HS-5 (cell line): Measurements from ENCODE around the gene AKR1B15.
"Not testable (repeated sequence)": the region's sequence is repeated elsewhere in the genome, so short reads cannot be mapped to it uniquely, and the experiment has no call there.

Experiments used
- DNase-seq: peaks from one replicate; pipeline ENCODE4 v3.0.0-alpha.2; 2012; ENCODE audit warnings: low read depth

The AKR1B15 gene

GRCh38 chr7:134532954-134533218 is 16.0 kb upstream of the AKR1B15 start:
- DNase-seq, result no peak

GRCh38 chr7:134533288-134533771 is 15.6 kb upstream of the AKR1B15 start:
- DNase-seq, result no peak

- DNase-seq, result no peak
Measured at GRCh38 chr7:134534633-134535032, 14.3 kb upstream of the AKR1B15 start.

- DNase-seq, result no peak
Measured at GRCh38 chr7:134535272-134535918, 13.5 kb upstream of the AKR1B15 start.

- DNase-seq, result no peak
Measured at GRCh38 chr7:134535919-134536299, 13.0 kb upstream of the AKR1B15 start.

- not testable (repeated sequence) for DNase-seq
Measured at GRCh38 chr7:134536558-134536957, 12.4 kb upstream of the AKR1B15 start.

- DNase-seq, result not testable (repeated sequence)
Measured at GRCh38 chr7:134537273-134537781, 11.6 kb upstream of the AKR1B15 start.

GRCh38 chr7:134539380-134540004 is 9.4 kb upstream of the AKR1B15 start:
- DNase-seq, result no peak

- DNase-seq, result not testable (repeated sequence)
Measured at GRCh38 chr7:134541501-134542194, 7.3 kb upstream of the AKR1B15 start.

GRCh38 chr7:134542195-134542771 is 6.6 kb upstream of the AKR1B15 start:
- DNase-seq, result no peak

GRCh38 chr7:134545380-134545779 is 3.5 kb upstream of the AKR1B15 start:
- DNase-seq, result no peak

GRCh38 chr7:134545918-134546317 is 3.0 kb upstream of the AKR1B15 start:
- no peak for DNase-seq

- no peak for DNase-seq
Measured at GRCh38 chr7:134546955-134547354, 2.0 kb upstream of the AKR1B15 start.

GRCh38 chr7:134547397-134548054 is 1.4 kb upstream of the AKR1B15 start:
- no peak for DNase-seq

- DNase-seq, result no peak
Measured at GRCh38 chr7:134549366-134549765, 456 bp downstream of the AKR1B15 start.

- no peak for DNase-seq
Measured at GRCh38 chr7:134552105-134552504, 3.2 kb downstream of the AKR1B15 start.

- no peak for DNase-seq
Measured at GRCh38 chr7:134553976-134554375, 5.1 kb downstream of the AKR1B15 start.

GRCh38 chr7:134554417-134554966 is 5.6 kb downstream of the AKR1B15 start:
- DNase-seq, result no peak

- DNase-seq, result no peak
Measured at GRCh38 chr7:134557391-134557790, 8.5 kb downstream of the AKR1B15 start.

GRCh38 chr7:134558370-134558769 is 9.5 kb downstream of the AKR1B15 start:
- DNase-seq, result no peak

- not testable (repeated sequence) for DNase-seq
Measured at GRCh38 chr7:134561616-134562015, 12.7 kb downstream of the AKR1B15 start.

GRCh38 chr7:134562136-134562535 is 13.2 kb downstream of the AKR1B15 start:
- DNase-seq, result no peak
